Esophagus (tissue), 2 donors: ENCODE measurements around the gene RAI1. TPM values are rescaled to one million over a fixed set of nuclear protein-coding genes. Genes with fewer than 3 reads are reported as not detected.

Experiments used
- H3K27ac ChIP-seq, 2 donors: one replicate each; pipeline ENCODE4 v1.5.1; 2013; ENCODE audit warnings: low read depth in 2 of 2, mild to moderate bottlenecking in 2 of 2, inconsistent platforms in 1 of 2, low read length in 1 of 2, moderate library complexity in 1 of 2
- H3K27me3 ChIP-seq, 2 donors: one replicate each; pipeline ENCODE4 v1.6.1; 2013; ENCODE audit warnings: low read length in 2 of 2, control low read depth in 1 of 2, mild to moderate bottlenecking in 1 of 2; ENCODE audit not compliant: insufficient read depth in 2 of 2, control insufficient read depth in 1 of 2
- H3K36me3 ChIP-seq, 2 donors: one replicate each; pipeline ENCODE4 v1.6.1; 2013; ENCODE audit warnings: low read length in 1 of 2; ENCODE audit not compliant: control insufficient read depth in 2 of 2, insufficient read depth in 2 of 2
- H3K4me1 ChIP-seq, 2 donors: one replicate each; pipeline ENCODE4 v1.6.1; 2013; ENCODE audit warnings: low read length in 1 of 2; ENCODE audit not compliant: control insufficient read depth in 2 of 2, insufficient read depth in 2 of 2
- H3K4me3 ChIP-seq, 2 donors: one replicate each; pipeline ENCODE4 v1.5.1; 2013; ENCODE audit warnings: low read length in 2 of 2, mild to moderate bottlenecking in 2 of 2, low read depth in 1 of 2, moderate library complexity in 1 of 2
- H3K9me3 ChIP-seq, 2 donors: one replicate each; pipeline ENCODE4 v1.6.1; 2013; ENCODE audit warnings: mild to moderate bottlenecking in 2 of 2, low read depth in 1 of 2, low read length in 1 of 2, moderate library complexity in 1 of 2; ENCODE audit not compliant: control insufficient read depth in 2 of 2, insufficient read depth in 1 of 2
- WGBS, 2 donors: extraction: QIAGEN DNeasy Blood & Tissue Kit; methylation state at CpG; one replicate each; pipeline ENCODE4 v1.1.7; 2013; 5-methylcytosine and 5-hydroxymethylcytosine counted together
- polyA plus RNA-seq, 2 donors: library from polyadenylated mRNA; stranded (reverse); fragments of 200-250 nt; gene quantifications; one replicate each; pipeline ENCODE4 v1.2.3, GENCODE V29; 2013
- donor health status: healthy with polysubstance abuse.
- donor health status: Bipolar disorder and iron deficiency.

RAI1 gene
- polyA plus RNA-seq, 2 donors, result 10.7 to 14.4 TPM

DNA sequence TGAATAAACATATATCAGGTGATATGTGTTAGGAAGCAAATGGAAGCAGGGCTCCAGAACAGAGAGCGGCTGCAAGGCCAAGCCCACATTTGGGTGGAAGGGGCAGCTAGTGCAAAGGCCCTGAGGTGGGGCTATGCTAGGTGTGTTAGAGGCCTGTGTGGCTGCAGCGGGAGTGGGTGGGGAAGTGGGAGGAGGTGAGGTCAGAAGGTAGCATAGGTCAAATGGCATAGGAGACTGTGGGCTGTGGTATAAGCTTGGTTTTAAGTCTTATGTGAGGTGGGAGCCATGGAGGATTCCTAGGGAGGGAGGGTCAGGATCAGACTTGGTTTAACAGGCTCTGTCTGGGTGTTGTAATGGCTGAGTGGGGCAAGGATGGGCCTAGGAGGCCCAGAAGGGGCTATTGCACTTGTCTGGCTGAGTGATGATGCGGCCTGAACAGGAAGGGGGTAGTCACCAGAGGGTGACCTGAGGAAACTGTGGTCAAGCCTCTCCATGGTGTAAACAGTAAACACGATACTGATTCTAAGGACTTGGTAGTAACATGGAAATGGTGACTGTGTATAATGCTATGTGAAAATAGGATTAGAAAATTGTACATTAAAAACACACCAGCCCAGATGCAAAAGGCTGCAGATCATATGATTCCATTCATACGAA lies 31.1 kb downstream of the RAI1 start:
- Histone ChIP-seq H3K4me3 (no peak overlapping the region), H3K27ac (peak overlapping the region; percentile 7 to 53), H3K27me3 (no peaks in the 10 kb centered on the region), H3K36me3 (peaks cover 0 to 2% of the 10 kb centered on the region in 2 donors), H3K4me1 (peaks cover 15 to 45% of the 10 kb centered on the region in 2 donors), H3K9me3 (no peaks in the 10 kb centered on the region)
- 72 to 75% methylated on average over 5 of the region's 5 CpGs for WGBS, 2 donors

- H3K4me3 ChIP-seq, result no peak overlapping the region
- H3K36me3 ChIP-seq, result peaks cover 0 to 5% of the 10 kb centered on the region in 2 donors
- H3K27me3 ChIP-seq, result no peaks in the 10 kb centered on the region
- H3K9me3 ChIP-seq, result no peaks in the 10 kb centered on the region
- peak overlapping the region; percentile 64 to 83 for H3K27ac ChIP-seq
- H3K4me1 ChIP-seq, result peaks cover 16 to 47% of the 10 kb centered on the region in 2 donors
- WGBS, 2 donors, result 42 to 47% methylated on average over 7 of the region's 7 CpGs
Observed at GRCh38 chr17:17713839-17714238, 32.6 kb downstream of the RAI1 start.

DNA sequence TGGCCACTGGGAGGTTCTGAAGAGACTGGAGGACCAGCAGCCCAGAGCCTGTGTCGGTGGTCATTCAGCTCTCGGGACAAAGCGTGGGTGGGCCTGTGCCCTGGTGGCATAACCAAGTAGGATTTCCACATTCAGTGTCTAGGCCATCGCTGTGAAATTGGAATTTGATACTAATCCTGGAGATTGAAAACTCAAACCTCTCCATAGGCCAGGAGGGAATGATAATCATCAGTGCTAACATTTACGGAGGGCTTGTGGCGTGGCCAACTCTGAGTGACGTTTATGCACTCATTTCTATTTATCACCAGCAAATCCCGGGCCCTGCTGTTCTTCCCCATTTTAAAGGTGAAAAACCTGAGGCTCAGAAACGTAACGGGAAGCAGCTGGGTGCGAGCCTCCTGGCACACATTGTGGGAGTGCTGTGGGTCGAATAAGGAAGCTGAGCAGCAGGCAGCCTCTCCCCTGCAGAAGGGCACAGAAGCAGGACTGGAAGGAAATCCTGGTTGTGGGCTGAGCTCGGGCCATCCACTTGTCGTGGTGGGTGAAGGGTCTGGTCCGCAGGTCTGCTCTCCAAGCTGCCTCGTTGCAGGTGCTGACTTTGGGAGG lies 33.1 kb downstream of the RAI1 start:
- Histone ChIP-seq H3K4me3 (no peak overlapping the region), H3K4me1 (peaks cover 18 to 49% of the 10 kb centered on the region in 2 donors), H3K27ac (peak overlapping the region; percentile 64 to 83), H3K27me3 (no peaks in the 10 kb centered on the region), H3K9me3 (no peaks in the 10 kb centered on the region), H3K36me3 (peaks cover 0 to 5% of the 10 kb centered on the region in 2 donors)
- 62 to 63% methylated on average over 16 of the region's 16 CpGs for WGBS, 2 donors

DNA sequence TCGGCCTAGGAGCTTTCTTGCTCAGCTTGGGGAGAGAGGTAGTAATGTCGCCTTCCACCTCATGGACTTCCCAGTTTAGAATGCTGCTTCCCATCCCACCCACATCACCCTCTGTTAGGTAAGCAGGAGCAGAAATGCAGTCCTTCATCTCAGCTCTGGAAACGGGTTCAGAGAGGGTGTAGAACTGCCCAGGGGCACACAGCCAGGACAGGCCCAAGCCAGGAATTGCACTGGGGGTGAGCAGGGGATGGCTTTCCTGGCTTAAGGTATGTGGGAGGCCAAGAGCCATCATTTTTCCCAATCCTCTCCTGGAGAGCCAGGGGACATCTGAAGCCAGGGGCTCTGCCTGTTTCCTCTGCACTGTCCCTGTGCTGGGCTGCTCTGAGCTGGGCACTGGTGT lies 33.6 kb downstream of the RAI1 start:
- Histone ChIP-seq H3K36me3 (peaks cover 0 to 5% of the 10 kb centered on the region in 2 donors), H3K4me3 (no peak overlapping the region), H3K27ac (peak overlapping the region in 1 of 2 donors; percentile 45), H3K27me3 (no peaks in the 10 kb centered on the region), H3K4me1 (peaks cover 18 to 51% of the 10 kb centered on the region in 2 donors), H3K9me3 (no peaks in the 10 kb centered on the region)
- 74 to 76% methylated on average over 3 of the region's 3 CpGs for WGBS, 2 donors

DNA sequence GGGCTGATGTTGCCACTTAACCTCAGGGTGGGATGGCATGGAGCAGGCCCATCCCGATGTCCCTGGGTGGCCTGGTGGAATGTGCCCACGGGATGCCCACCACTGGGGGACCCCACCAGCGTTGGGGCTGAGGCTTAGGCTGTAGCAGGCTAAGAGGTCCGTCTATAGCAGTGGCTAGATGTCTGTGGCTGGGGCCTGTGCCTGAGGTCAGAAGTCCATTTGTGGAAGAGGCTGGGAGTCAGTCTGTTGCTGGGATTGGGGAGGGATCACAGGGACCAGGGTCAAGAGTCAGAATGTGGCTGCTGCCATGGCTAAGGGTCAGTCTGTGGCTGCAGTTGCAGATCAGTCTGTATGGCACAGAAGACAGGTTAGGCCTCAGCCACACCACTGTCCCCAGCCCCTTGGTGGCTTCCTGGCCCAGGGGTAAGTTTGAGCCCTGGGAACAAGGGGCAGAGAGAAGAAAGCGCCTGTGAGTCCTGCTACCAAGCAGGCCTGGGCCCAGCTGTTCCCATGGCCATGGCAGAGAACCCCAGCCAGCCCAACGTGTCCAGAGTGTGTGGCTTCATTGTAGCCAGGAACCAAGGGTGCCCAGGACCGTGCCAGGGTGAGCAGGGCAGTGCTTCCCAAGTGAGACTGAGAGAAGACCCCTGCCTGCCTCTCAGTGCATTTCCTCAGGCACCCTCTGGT lies 35.7 kb downstream of the RAI1 start:
- H3K27ac ChIP-seq, result no peak overlapping the region
- 81 to 82% methylated on average over 7 of the region's 7 CpGs for WGBS, 2 donors
- H3K36me3 ChIP-seq, result peaks cover 0 to 5% of the 10 kb centered on the region in 2 donors
- H3K4me1 ChIP-seq, result peaks cover 5 to 48% of the 10 kb centered on the region in 2 donors
- no peaks in the 10 kb centered on the region for H3K27me3 ChIP-seq
- no peaks in the 10 kb centered on the region for H3K9me3 ChIP-seq
- H3K4me3 ChIP-seq, result no peak overlapping the region

GRCh38 chr17:17718251-17718650 lies 37.0 kb downstream of the RAI1 start:
- no peak overlapping the region for H3K27ac ChIP-seq
- 74 to 80% methylated on average over 5 of the region's 5 CpGs for WGBS, 2 donors

DNA sequence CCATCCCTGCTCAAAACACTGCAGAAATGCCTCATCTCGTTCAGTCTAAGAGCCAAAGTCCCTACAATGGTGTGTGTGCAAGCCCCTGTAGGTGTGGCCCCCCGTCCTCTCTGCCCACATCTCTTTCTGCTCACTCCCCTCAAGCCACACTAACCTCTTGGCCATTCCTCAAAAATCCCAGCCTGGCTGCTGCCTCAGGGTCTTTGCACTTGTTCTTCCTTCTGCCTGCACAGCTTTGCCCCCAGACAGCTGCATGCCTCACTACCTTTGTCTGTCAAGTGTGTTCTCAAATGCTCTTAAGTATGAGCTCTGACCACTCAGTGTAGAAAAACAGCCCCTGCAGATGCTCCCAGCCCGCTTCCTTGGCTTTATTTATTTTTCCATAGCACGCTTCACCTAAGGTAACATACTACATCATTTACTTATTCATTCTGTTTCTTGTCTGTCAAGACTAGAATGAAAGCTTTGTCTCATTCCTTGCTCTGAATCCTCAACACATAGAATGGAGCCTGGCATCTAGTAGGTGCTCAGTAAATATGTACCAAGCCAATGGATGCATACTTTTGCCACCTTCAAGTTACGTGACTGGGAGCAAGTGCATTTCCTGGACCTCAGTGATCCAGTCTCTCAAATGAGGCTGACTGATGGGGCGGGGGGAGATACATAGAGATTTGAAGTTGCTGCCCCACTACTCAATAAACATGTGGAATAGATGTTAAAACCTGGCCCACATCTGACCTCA lies 38.1 kb downstream of the RAI1 start:
- Histone ChIP-seq H3K27me3 (no peaks in the 10 kb centered on the region), H3K9me3 (no peaks in the 10 kb centered on the region), H3K4me3 (no peak overlapping the region), H3K4me1 (peaks cover 13 to 49% of the 10 kb centered on the region in 2 donors), H3K36me3 (peaks cover 0 to 5% of the 10 kb centered on the region in 2 donors), H3K27ac (no peak overlapping the region)
- WGBS, 2 donors, result 81 to 84% methylated on average over 6 of the region's 6 CpGs

More at GRCh38 chr17:17718251-17718650, 37.0 kb downstream of the RAI1 start:
- H3K27me3 ChIP-seq, result no peaks in the 10 kb centered on the region
- peaks cover 0 to 5% of the 10 kb centered on the region in 2 donors for H3K36me3 ChIP-seq
- no peak overlapping the region for H3K4me3 ChIP-seq
- H3K9me3 ChIP-seq, result no peaks in the 10 kb centered on the region
- H3K4me1 ChIP-seq, result peaks cover 13 to 54% of the 10 kb centered on the region in 2 donors

- Histone ChIP-seq H3K36me3 (peaks cover 0 to 5% of the 10 kb centered on the region in 2 donors), H3K4me1 (peaks cover 16 to 46% of the 10 kb centered on the region in 2 donors), H3K4me3 (no peak overlapping the region), H3K9me3 (no peaks in the 10 kb centered on the region), H3K27ac (peak overlapping the region; percentile 34 to 37), H3K27me3 (no peaks in the 10 kb centered on the region)
- 72 to 76% methylated on average over 3 of the region's 3 CpGs for WGBS, 2 donors
Observed at GRCh38 chr17:17719966-17720543, 38.8 kb downstream of the RAI1 start.

DNA sequence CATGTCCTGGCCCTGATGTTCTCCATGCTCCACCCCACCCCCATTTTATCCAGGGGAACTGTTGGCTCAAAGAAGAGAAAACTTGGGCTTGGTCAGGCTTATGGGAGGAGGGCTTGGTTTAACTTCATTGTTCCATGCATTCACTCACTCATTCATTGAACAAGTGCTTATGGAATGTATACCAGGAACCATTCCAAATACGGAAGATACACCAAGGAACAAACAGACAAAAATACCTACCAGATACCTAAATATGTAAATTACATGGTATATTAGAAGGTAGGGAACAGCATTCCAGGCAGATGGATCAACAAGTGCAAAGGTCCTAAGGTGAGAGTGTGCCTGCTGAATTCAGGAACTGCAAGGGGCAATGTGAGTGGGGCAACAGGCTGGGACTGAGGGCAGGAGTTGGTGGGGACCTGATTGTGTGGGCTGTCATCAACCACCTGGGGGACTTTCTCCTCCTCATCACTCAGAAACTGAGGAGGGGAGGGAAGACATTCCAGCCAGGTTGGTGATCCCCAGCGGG lies 39.9 kb downstream of the RAI1 start:
- Histone ChIP-seq H3K9me3 (no peaks in the 10 kb centered on the region), H3K4me1 (peaks cover 17 to 41% of the 10 kb centered on the region in 2 donors), H3K27me3 (no peaks in the 10 kb centered on the region), H3K36me3 (peaks cover 0 to 4% of the 10 kb centered on the region in 2 donors), H3K27ac (no peak overlapping the region), H3K4me3 (no peak overlapping the region)
- 73 to 83% methylated on average over 2 of the region's 2 CpGs for WGBS, 2 donors
